ENCODE results near the gene BCAP29.
A peak's percentile ranks its signal among the peaks of the same experiment; 100 is the strongest.
"Not testable (repeated sequence)": the region's sequence is repeated elsewhere in the genome, so short reads cannot be mapped to it uniquely, and the experiment has no call there.

BCAP29 gene

GRCh38 chr7:107579885-107580715, at the start of gene BCAP29:
BCAP29 (plus strand) TSS chr7:107580246; CDS start chr7:107580773, 527 bp downstream.
- peak; percentile 68 for DNase-seq

- no peak for DNase-seq
These were observed 49.3 kb upstream of the BCAP29 start for GRCh38 chr7:107530751-107531150.

GRCh38 chr7:107534139-107534538, 45.9 kb upstream of the BCAP29 start:
- no peak for DNase-seq

- not testable (repeated sequence) for DNase-seq
These were observed 42.8 kb upstream of the BCAP29 start for GRCh38 chr7:107537228-107537627.

GRCh38 chr7:107538001-107538400, 42.0 kb upstream of the BCAP29 start:
- DNase-seq: peak; percentile 90

GRCh38 chr7:107543338-107543993, 36.6 kb upstream of the BCAP29 start:
- no peak for DNase-seq

GRCh38 chr7:107544848-107545591, 35.0 kb upstream of the BCAP29 start:
- no peak for DNase-seq

GRCh38 chr7:107551936-107552335, 28.1 kb upstream of the BCAP29 start:
- DNase-seq: no peak

GRCh38 chr7:107555893-107556292, 24.2 kb upstream of the BCAP29 start:
- DNase-seq: no peak

- no peak for DNase-seq
These were observed 20.2 kb upstream of the BCAP29 start for GRCh38 chr7:107559864-107560263.

GRCh38 chr7:107560898-107561516, 19.0 kb upstream of the BCAP29 start:
- DNase-seq: no peak

GRCh38 chr7:107563081-107563774, 16.8 kb upstream of the BCAP29 start:
- DNase-seq: peak; percentile 37

GRCh38 chr7:107563775-107564552, 16.1 kb upstream of the BCAP29 start, which contains the start of the genes COG5 and DUS4L:
COG5 (minus strand) TSS chr7:107563920; CDS start chr7:107563896, 24 bp downstream.
DUS4L (plus strand) TSS chr7:107563971; CDS start chr7:107567071, 3,100 bp downstream.
- DNase-seq: peak; percentile 86

- no peak for DNase-seq
These were observed 15.3 kb upstream of the BCAP29 start for GRCh38 chr7:107564553-107565298.

- DNase-seq: no peak
These were observed 9.7 kb upstream of the BCAP29 start for GRCh38 chr7:107570298-107570697.

GRCh38 chr7:107573537-107573936, 6.5 kb upstream of the BCAP29 start:
- no peak for DNase-seq

GRCh38 chr7:107579554-107579884, 527 bp upstream of the BCAP29 start:
- no peak for DNase-seq

GRCh38 chr7:107580716-107581383, 804 bp downstream of the BCAP29 start:
- no peak for DNase-seq

GRCh38 chr7:107581387-107582013, 1.5 kb downstream of the BCAP29 start:
- DNase-seq: no peak

- DNase-seq: no peak
These were observed 2.8 kb downstream of the BCAP29 start for GRCh38 chr7:107582875-107583274.

All from NCI-H345 (cell line).